IMR-90 (cell line): ENCODE measurements around the gene SLC1A1.

Experiments used
- CEBPB ChIP-seq: IDR thresholded peaks from 2 replicates; pipeline ENCODE4 v1.6.1; 2012; ENCODE audit warnings: low read depth, low read length, improper control_type of control experiment
- MAZ ChIP-seq: IDR thresholded peaks from 2 replicates; pipeline ENCODE4 v1.6.1; 2012; ENCODE audit warnings: low read depth, mild to moderate bottlenecking, low read length, improper control_type of control experiment, moderate library complexity, borderline replicate concordance
- POLR2A ChIP-seq: IDR thresholded peaks from 2 replicates; pipeline ENCODE4 v1.6.1; 2012; ENCODE audit warnings: mild to moderate bottlenecking, low read depth, low read length
- RAD21 ChIP-seq: IDR thresholded peaks from 2 replicates; pipeline ENCODE4 v1.6.1; 2012; ENCODE audit warnings: low read length, improper control_type of control experiment
- SMC3 ChIP-seq: fragments of 150-350 bp; IDR thresholded peaks from 2 replicates; pipeline ENCODE4 v1.6.1; 2016; ENCODE audit warnings: low read depth, mild to moderate bottlenecking, antibody characterized with exemption, low read length, moderate library complexity
- TF ChIP-seq, protein P1 (sequence below): conservative IDR thresholded peaks from 2 replicates; pipeline ENCODE4 v1.5.1; 2012; ENCODE audit warnings: mild to moderate bottlenecking, low read depth, low read length, improper control_type of control experiment
- TF ChIP-seq, protein P2 (sequence below): fragments of 150-350 bp; IDR thresholded peaks from 2 replicates; pipeline ENCODE4 v1.6.1; 2017; ENCODE audit warnings: mild to moderate bottlenecking, antibody characterized with exemption, low read length, low read depth

DNA sequence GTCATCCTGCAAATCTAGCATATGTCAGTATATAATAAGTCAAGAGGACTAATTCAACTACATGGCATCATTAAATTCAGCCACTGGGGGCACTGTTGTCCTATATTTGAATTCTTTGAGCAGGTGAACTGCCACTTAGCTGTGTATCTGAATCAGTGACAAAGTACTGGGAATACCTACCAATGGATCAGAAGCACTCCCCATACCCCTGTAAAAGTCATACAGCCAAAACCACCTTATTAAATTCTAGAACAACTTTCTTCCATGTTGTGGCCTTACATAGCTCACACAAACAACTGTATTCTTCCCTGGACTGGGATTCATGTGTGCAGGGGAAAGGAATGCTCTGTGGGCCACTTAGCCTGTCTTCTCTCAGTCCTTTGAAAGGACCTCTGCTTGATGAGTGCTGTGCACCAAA, 114.4 kb downstream of the SLC1A1 start:
- TF ChIP-seq SMC3 (peak; percentile 28; the same call in 1 of the 2 replicates), POLR2A (no peak), MAZ (no peak), RAD21 (peak; percentile 69), CEBPB (no peak)
- TF ChIP-seq, protein P1, sequence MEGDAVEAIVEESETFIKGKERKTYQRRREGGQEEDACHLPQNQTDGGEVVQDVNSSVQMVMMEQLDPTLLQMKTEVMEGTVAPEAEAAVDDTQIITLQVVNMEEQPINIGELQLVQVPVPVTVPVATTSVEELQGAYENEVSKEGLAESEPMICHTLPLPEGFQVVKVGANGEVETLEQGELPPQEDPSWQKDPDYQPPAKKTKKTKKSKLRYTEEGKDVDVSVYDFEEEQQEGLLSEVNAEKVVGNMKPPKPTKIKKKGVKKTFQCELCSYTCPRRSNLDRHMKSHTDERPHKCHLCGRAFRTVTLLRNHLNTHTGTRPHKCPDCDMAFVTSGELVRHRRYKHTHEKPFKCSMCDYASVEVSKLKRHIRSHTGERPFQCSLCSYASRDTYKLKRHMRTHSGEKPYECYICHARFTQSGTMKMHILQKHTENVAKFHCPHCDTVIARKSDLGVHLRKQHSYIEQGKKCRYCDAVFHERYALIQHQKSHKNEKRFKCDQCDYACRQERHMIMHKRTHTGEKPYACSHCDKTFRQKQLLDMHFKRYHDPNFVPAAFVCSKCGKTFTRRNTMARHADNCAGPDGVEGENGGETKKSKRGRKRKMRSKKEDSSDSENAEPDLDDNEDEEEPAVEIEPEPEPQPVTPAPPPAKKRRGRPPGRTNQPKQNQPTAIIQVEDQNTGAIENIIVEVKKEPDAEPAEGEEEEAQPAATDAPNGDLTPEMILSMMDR: peak; percentile 71
- TF ChIP-seq, protein P2, sequence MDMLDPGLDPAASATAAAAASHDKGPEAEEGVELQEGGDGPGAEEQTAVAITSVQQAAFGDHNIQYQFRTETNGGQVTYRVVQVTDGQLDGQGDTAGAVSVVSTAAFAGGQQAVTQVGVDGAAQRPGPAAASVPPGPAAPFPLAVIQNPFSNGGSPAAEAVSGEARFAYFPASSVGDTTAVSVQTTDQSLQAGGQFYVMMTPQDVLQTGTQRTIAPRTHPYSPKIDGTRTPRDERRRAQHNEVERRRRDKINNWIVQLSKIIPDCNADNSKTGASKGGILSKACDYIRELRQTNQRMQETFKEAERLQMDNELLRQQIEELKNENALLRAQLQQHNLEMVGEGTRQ: no peak
